ENCODE measurements around the gene PLBD2. TPM values are rescaled to one million over a fixed set of nuclear protein-coding genes. Genes with fewer than 3 reads are reported as not detected.
A peak's percentile ranks its signal among the peaks of the same experiment; 100 is the strongest.

Gene PLBD2
- total RNA-seq, 1 donor from 2014 or later, result 9.9 TPM

DNA sequence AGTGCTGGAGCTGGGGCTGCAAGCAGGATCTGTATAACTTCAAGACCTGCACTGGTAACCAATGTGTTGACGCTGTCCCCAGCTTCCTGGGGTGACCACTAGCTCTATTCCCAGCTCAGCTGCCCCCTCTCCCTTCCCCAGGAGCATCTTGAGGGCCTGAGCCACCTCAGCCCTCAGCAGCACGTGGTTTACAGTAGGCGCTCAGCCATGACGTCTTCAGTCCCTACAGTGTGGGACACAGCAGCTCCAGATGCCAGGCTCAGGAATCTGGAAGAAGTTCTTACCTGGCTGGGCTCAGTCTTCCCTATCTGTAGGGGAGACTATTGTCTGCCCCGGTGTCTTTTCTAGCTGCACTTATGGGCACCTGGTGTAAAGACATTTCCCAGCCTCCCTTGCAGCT is 36.7 kb downstream of the PLBD2 start:
- DNase-seq (ENCODE audit: low read depth in 2 of 2), result no peak

DNA sequence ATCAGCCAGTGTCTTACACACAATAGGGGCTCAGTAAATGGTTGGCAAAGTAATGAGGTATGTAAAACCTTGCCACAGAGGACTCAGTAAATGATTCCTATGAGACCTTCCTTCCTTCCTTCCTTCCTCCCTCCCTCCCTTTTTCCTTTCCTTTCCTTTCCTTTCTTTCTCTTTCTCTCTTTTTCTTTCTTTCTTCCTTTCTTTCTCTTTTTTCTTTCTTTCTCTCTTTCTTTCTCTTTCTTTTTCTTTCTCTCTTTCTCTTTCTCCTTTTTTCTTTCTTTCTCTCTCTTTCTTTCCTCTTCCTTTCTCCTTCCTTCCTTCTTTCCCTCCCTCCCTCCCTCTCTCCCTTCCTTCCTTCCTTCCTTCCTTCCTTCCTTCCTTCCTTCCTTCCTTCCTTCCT is 37.8 kb downstream of the PLBD2 start:
- DNase-seq (ENCODE audit: low read depth in 2 of 2), result no peak

GRCh38 chr12:113396828-113397496 is 38.6 kb downstream of the PLBD2 start:
- no peak for DNase-seq (ENCODE audit: low read depth in 2 of 2)

DNA sequence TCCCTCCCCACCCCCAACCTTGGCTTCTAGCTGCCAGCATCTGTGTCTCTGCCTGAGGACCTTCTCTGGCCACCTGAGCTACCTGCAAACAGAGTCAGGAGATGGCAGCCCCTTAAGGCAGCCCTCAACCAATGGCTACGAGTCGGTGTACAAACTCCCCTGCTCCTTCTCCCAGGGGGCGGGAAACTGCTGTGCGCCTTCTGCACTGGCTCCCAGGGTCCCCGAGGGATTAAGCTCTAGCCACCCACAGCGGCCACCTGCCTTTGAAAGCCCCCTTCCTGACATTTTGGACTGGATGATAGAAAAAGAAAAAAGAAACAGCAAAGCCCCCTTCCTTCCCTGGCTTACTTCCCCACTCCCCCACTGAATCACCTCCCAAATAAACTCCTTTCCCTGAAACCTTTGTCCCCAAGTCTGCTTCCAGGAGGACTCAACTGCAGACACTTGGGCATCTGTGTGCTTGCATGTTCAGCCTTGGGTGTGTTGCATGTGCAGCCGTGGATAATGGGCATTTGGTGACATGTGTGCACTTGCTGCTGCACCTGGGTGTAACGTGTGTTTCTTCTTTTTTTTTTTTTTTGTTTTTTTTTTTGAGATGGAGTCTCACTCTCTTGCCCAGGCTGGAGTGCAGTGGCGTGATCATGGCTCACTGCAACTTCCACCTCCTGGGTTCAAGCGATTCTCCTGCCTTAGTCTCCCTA is 39.3 kb downstream of the PLBD2 start:
- DNase-seq (ENCODE audit: low read depth in 2 of 2), result no peak

DNA sequence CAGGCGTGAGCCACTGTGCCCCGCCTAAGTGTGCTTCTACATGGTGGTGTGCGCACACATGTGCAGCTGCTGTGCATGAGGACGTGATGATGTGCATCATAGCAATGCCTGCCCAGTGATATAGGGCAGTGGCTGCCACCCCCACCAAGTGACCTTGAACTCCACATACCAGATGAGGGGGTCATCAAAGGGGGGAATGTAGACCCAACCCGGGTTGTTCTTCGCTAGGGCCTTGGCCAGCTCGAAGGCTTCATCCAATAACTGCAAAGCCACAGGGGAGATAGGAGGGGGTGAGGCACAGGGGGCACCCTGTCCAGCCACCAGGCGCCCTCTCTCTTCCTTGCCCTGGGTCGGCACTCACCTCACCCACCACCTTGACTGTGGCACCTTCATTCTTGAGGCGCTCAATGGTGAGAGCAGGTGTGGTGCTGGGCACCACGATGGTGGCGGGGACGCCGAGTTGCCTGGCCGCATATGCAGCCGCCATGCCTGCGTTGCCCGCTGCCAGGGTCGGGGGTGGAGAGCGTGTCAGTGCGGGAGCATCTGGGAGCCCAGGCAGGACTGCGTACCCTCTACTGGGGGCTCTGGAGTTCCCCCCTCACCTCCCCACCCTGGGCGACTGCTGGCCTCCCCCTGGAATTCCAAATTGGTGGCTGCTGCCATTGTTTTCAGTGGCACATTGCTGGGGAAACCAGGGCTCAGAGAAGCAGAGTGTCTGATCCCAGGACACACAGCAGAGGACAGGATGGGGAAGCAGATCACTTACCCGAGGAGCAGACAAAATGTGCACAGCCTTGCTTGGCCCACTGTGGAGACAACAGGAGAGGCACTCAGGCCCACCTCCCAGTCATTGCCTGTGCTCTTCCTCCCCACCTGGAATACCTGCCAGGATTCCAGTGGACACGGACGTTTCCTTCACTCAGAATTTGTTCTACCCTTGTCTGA is 40.2 kb downstream of the PLBD2 start:
- DNase-seq (ENCODE audit: low read depth in 2 of 2), result no peak

DNA sequence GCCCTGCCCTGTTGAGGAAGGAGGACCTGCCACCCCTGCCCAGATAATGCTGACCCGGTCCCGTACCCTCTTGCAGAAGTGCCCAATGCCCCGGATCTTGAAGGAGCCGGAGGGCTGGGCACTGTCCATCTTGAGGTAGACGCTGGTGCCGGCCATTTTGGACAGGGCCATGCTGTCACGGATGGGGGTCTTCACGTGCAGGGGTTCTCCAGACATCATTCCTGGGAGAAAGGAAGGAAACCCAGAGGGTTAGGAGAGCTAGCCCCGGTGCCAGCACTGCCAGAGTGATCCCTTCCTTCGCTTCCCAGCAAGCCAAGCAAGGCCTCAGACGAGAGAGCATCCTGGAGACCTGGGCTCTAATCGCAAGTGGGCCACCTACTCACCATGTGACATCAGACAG is 41.1 kb downstream of the PLBD2 start:
- DNase-seq (ENCODE audit: low read depth in 2 of 2), result no peak

DNA sequence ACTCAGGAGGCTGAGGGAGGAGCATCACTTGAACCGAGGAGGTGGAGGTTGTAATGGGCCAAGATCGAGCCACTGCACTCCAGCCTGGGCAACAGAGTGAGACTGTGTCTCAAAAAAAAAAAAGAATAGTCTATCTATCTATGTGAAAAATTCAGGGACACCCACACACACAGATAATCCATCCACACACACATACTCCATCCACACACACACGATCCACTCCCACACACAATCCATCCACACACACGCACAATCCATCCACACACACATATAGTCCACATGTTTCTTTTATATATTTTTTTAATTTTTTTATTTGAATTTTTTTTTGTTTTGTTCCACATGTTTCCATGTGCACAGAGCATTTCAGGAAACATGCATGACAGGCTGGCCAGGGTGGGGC is 42.0 kb downstream of the PLBD2 start:
- DNase-seq (ENCODE audit: low read depth in 2 of 2), result no peak

GRCh38 chr12:113401066-113402000 is 42.9 kb downstream of the PLBD2 start:
- DNase-seq (ENCODE audit: low read depth in 2 of 2), result no peak

DNA sequence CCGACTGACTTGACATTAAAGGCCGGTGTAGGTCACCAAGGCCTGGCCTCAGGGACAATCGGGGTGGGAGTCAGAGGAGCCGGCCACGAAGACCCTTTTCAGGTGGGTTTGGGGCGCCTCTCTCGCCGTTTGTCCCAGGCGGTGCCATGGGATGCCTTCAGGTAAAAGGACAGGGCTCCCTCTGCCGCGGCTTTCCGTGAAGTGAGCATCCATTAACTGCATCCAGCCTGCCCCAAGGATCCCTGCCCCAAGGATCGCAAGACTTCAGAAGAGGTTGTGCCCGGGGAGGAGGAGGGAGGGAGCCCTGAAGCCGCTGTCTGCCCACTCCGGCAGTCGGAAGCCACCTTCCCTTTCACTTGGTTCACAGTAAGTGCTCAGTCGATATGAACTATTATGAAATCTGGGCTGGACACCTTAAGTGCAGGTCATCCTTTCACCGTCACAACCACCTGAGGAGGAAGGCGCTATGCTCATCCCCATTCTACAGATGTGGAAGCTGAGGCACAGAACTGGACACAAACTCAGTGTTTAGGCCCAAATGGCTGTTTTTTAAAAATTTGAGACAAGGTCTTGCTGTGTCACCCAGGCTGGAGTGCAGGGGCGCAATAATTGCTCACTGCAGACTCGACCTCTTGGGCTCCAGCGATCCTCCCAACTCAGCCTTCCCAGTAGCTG is 44.3 kb downstream of the PLBD2 start:
- no peak for DNase-seq (ENCODE audit: low read depth in 2 of 2)

DNA sequence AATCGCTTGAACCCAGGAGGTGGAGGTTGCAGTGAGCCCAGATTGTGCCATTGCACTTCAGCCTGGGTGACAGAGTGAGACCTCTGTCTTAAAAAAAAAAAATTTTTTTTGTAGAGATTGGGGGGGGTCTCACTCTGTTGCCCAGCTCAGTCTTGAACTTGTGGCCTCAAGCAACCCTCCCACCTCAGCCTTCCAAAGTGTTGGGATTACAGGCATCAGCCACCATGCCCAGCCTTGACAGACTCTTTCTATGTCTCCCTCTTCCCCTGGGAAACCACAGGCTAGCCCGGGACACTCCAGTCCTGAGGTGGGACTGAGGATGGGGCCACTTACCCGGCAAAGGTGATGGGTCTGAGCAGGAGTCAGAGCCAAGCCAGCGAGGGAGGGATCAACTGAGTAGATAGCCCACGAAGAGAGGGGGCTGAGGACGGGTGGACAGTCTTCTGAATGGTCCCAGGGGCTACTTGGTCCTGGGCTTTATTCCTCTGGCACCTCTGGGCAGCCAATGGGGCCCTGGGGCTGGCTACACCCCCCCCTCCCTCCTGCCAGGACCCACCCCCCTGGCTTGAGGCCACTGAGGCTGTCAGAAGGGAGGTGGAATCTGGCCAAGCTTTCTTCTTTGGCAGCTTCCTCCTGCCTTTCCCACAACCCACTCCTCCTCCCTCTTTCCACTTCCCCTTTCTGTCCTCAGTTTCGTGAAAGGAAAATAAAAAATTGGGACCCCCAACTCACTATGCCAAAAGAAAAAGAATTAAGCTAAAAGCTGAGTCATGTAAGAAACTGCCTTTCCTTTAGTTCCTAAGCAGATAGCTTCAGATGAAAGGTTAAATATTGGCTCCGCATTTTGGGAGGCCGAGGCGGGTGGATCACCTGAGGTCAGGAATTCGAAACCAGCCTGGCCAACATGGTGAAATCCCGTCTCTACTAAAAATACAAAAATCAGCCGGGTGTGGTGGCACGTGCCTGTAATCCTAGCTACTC is 45.3 kb downstream of the PLBD2 start, which contains the start of gene SDS:
Gene SDS, minus strand, starts transcription at position 453 of the 981 bp plus-strand sequence. CDS start 4,179 bp downstream, outside the sequence.
- DNase-seq (ENCODE audit: low read depth in 2 of 2), result peak; percentile 31 to 71

- no peak for DNase-seq (ENCODE audit: low read depth in 2 of 2)
These were observed 47.3 kb downstream of the PLBD2 start for GRCh38 chr12:113405694-113406093.

- peak; percentile 36 to 51 for DNase-seq (ENCODE audit: low read depth in 2 of 2)
These were observed 49.7 kb downstream of the PLBD2 start for GRCh38 chr12:113407931-113408600.

- no peak for DNase-seq (ENCODE audit: low read depth in 2 of 2)
These were observed 50.4 kb downstream of the PLBD2 start for GRCh38 chr12:113408756-113409298.

- DNase-seq (ENCODE audit: low read depth in 2 of 2), result no peak
These were observed 51.2 kb downstream of the PLBD2 start for GRCh38 chr12:113409462-113410124.

DNA sequence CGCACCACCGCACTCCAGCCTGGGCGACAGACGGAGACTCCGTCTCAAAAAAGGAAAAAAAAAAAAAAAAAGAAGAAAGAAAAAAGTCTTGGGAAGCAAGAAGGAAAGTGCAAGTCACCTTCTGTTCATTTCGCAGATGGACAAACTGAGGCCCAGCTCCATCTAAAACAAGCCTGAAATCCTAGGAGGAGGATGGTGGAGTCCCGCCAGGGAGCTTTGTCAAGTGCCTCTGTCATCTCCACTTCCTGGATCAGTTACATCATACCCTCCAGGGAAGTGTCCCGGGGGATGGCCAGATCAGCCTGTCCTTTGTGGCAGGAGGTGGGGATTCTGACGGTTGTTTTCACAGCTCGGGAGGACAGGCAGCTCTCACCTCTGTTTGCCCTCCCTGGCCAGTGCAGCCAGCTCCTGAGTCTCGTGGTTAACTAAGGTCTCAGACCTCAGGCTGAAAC is 55.1 kb downstream of the PLBD2 start:
- DNase-seq (ENCODE audit: low read depth in 2 of 2), result peak; percentile 14 to 47

- DNase-seq (ENCODE audit: low read depth in 2 of 2), result no peak
These were observed 56.2 kb downstream of the PLBD2 start for GRCh38 chr12:113414519-113415038.

- DNase-seq (ENCODE audit: low read depth in 2 of 2), result no peak
These were observed 57.8 kb downstream of the PLBD2 start for GRCh38 chr12:113416091-113416754.

Measured in lung microvascular endothelial cell (primary cell).